OCI-LY7 (cell line): ENCODE measurements around the gene HMBS.

Source experiments
- CTCF ChIP-seq: fragments of 200-600 bp; sonication (generic); conservative IDR thresholded peaks from 2 replicates; pipeline ENCODE4 v1.5.1; 2014; ENCODE audit warnings: mild to moderate bottlenecking, antibody characterized with exemption, low read length, moderate library complexity, mixed read lengths
- EZH2phosphoT487 ChIP-seq: fragments of 200-600 bp; sonication (generic); IDR thresholded peaks from 2 replicates; pipeline ENCODE4 v1.6.1; 2018; ENCODE audit warnings: low read depth, borderline replicate concordance, mild to moderate bottlenecking, mixed run types, antibody characterized with exemption, low read length, moderate library complexity, mixed read lengths

GRCh38 chr11:119085437-119085847, 761 bp downstream of the HMBS start:
- TF ChIP-seq CTCF = no peak
- no peak for TF ChIP-seq EZH2phosphoT487
